IMR-90 (cell line): ENCODE data around the gene AMZ2. TPM values are rescaled to one million over a fixed set of nuclear protein-coding genes. Genes with fewer than 3 reads are reported as not detected.

ENCODE experiments used
- ATAC-seq: fragments of 200-7000 bp; cut with Tn5 transposase; 2 replicates; pipeline ENCODE4 v1.9.1; 2020; ENCODE audit warnings: low read depth, mild to moderate bottlenecking, moderate library complexity
- BruUV-seq: library from RNA; stranded (reverse); fragments of 400-500 nt; replicated peaks from 2 replicates; lab custom pipeline; 2021; lab: Mats Ljungman, UMichigan
- CTCF ChIA-PET: fragments of 300-600 bp; formaldehyde crosslinking; extraction: SDS; loops from one replicate; lab custom pipeline; 2021; ENCODE audit warnings: antibody characterized with exemption; lab: Yijun Ruan, JAX
- POLR2A ChIA-PET: fragments of 300-600 bp; sonication (Branson Sonifier 250); formaldehyde crosslinking; loops from one replicate; lab custom pipeline; 2022; ENCODE audit warnings: antibody characterized with exemption; ENCODE audit not compliant: unreplicated experiment; lab: Charles Lee
- DNase-seq: peaks from one replicate; pipeline ENCODE4 v3.0.0; 2013
- H2AFZ ChIP-seq: replicated peaks from 2 replicates; pipeline ENCODE3; 2013; ENCODE audit warnings: low read length, mild to moderate bottlenecking; ENCODE audit not compliant: poor library complexity
- H2AK5ac ChIP-seq: 2 replicates; pipeline ENCODE4 v1.6.1; 2013; ENCODE audit warnings: low read depth, low read length, inconsistent platforms
- H2AK9ac ChIP-seq: replicated peaks from 2 replicates; pipeline ENCODE3; 2013; ENCODE audit warnings: mild to moderate bottlenecking, low read depth, low read length, moderate library complexity; ENCODE audit not compliant: poor library complexity
- H2BK120ac ChIP-seq: 2 replicates; pipeline ENCODE4 v1.6.1; 2013; ENCODE audit warnings: low read depth, low read length, inconsistent platforms
- H2BK15ac ChIP-seq: 3 replicates; pipeline ENCODE4 v1.6.1; 2013; ENCODE audit warnings: low read depth, low read length, inconsistent platforms
- H2BK20ac ChIP-seq: 2 replicates; pipeline ENCODE4 v1.6.1; 2013; ENCODE audit warnings: low read depth, mild to moderate bottlenecking, inconsistent platforms, low read length, moderate library complexity
- H2BK5ac ChIP-seq: 2 replicates; pipeline ENCODE4 v1.6.1; 2013; ENCODE audit warnings: mild to moderate bottlenecking, low read depth, low read length, inconsistent platforms; ENCODE audit not compliant: poor library complexity, severe bottlenecking
- H3K14ac ChIP-seq: replicated peaks from 2 replicates; pipeline ENCODE4 v1.6.1; 2013; ENCODE audit warnings: low read depth, low read length, inconsistent platforms
- H3K18ac ChIP-seq: 2 replicates; pipeline ENCODE4 v1.6.1; 2013; ENCODE audit warnings: low read depth, low read length, control low read depth
- H3K23ac ChIP-seq: 2 replicates; pipeline ENCODE4 v1.6.1; 2013; ENCODE audit warnings: low read depth, low read length, inconsistent platforms
- H3K27ac ChIP-seq: 2 replicates; pipeline ENCODE4 v1.5.1; 2013; ENCODE audit warnings: mild to moderate bottlenecking, control low read depth, low read length; ENCODE audit not compliant: insufficient read depth
- H3K27me3 ChIP-seq: 2 replicates; pipeline ENCODE4 v1.6.1; 2013; ENCODE audit warnings: low read length; ENCODE audit not compliant: control insufficient read depth, insufficient read depth
- H3K36me3 ChIP-seq: 2 replicates; pipeline ENCODE4 v1.6.1; 2013; ENCODE audit warnings: low read length, mixed read lengths; ENCODE audit not compliant: control insufficient read depth, insufficient read depth
- H3K4ac ChIP-seq: 2 replicates; pipeline ENCODE4 v1.6.1; 2013; ENCODE audit warnings: low read depth, low read length, inconsistent platforms
- H3K4me1 ChIP-seq: 2 replicates; pipeline ENCODE4 v1.6.1; 2013; ENCODE audit warnings: low read length, mixed read lengths; ENCODE audit not compliant: control insufficient read depth, insufficient read depth
- H3K4me2 ChIP-seq: 2 replicates; pipeline ENCODE4 v1.6.1; 2013; ENCODE audit warnings: low read depth, mild to moderate bottlenecking, control low read depth, low read length, moderate library complexity
- H3K4me3 ChIP-seq: 2 replicates; pipeline ENCODE4 v1.5.1; 2013; ENCODE audit warnings: low read depth, mild to moderate bottlenecking, control low read depth, low read length, moderate library complexity; ENCODE audit not compliant: insufficient read depth
- H3K56ac ChIP-seq: 2 replicates; pipeline ENCODE4 v1.6.1; 2013; ENCODE audit warnings: low read length, inconsistent platforms; ENCODE audit not compliant: insufficient read depth; ENCODE audit errors: extremely low read depth
- H3K79me1 ChIP-seq, 2 experiments: 2 replicates each; pipeline ENCODE4 v1.6.1; 2013; ENCODE audit warnings: low read length in 2 of 2, inconsistent platforms in 1 of 2, low read depth in 1 of 2
- H3K9ac ChIP-seq: 2 replicates; pipeline ENCODE4 v1.6.1; 2013; ENCODE audit warnings: low read depth, low read length, control low read depth
- H3K9me1 ChIP-seq: 2 replicates; pipeline ENCODE4 v1.6.1; 2013; ENCODE audit warnings: low read length, inconsistent platforms; ENCODE audit not compliant: insufficient read depth
- H3K9me3 ChIP-seq: 2 replicates; pipeline ENCODE4 v1.6.1; 2013; ENCODE audit warnings: low read length; ENCODE audit not compliant: control insufficient read depth, insufficient read depth
- H4K20me1 ChIP-seq: 2 replicates; pipeline ENCODE4 v1.6.1; 2013; ENCODE audit warnings: low read length, inconsistent platforms; ENCODE audit not compliant: insufficient read depth
- H4K5ac ChIP-seq: 2 replicates; pipeline ENCODE4 v1.6.1; 2013; ENCODE audit warnings: mild to moderate bottlenecking, low read depth, low read length, control low read depth
- H4K8ac ChIP-seq, 2 experiments: 2 replicates each; pipeline ENCODE4 v1.6.1; 2013; ENCODE audit warnings: low read depth in 2 of 2, low read length in 2 of 2, control low read depth in 1 of 2, inconsistent platforms in 1 of 2
- H4K91ac ChIP-seq: 2 replicates; pipeline ENCODE4 v1.6.1; 2013; ENCODE audit warnings: low read depth, low read length, inconsistent platforms; ENCODE audit not compliant: insufficient read depth
- FOS ChIP-seq: fragments of 150-350 bp; IDR thresholded peaks from 2 replicates; pipeline ENCODE4 v1.6.1; 2016; ENCODE audit warnings: low read depth, low read length
- MAFK ChIP-seq: IDR thresholded peaks from 2 replicates; pipeline ENCODE4 v1.6.1; 2012; ENCODE audit warnings: low read depth, low read length, improper control_type of control experiment
- WGBS, 2 experiments: methylation state at CpG; one replicate each; pipeline versions ENCODE4 v1.1.5 to v1.1.7; 2013; ENCODE audit warnings: missing lambda C conversion rate in 2 of 2; ENCODE audit not compliant: insufficient read length in 1 of 2; ENCODE audit errors: extremely low coverage in 2 of 2; 5-methylcytosine and 5-hydroxymethylcytosine counted together
- dilution Hi-C: fragments of 300-500 bp; cut with HindIII; formaldehyde crosslinking; loops from one replicate; pipeline ENCODE4 v1.14.3; 2018; ENCODE audit warnings: low sequenced_read_pairs; ENCODE audit not compliant: unreplicated experiment
- in situ Hi-C: fragments of 300-500 bp; cut with MboI; formaldehyde crosslinking; loops from 3 replicates; pipeline ENCODE4 v1.14.3; 2019; ENCODE audit warnings: low sequenced_read_pairs, inconsistent platforms, mixed read lengths
- intact Hi-C: fragments of 100-400 bp; cut with micrococcal nuclease; formaldehyde crosslinking; loops from 2 replicates; pipeline ENCODE4 v1.10.0; 2022
- polyA plus RNA-seq, 3 experiments: library from polyadenylated mRNA; depleted of rRNA; stranded (reverse); fragments of >200 nt; gene quantifications; 2 replicates each; pipeline ENCODE4 v1.2.3, GENCODE V29; 2012; ENCODE audit warnings: low replicate concordance in 1 of 3
- total RNA-seq: library from RNA; depleted of rRNA; stranded (reverse); fragments of >200 nt; gene quantifications from 2 replicates; pipeline ENCODE4 v1.2.3, GENCODE V29; 2012

The AMZ2 gene
- total and polyA plus RNA-seq, 2 of the 4 experiments (the other 2 are of a cell fraction) = 65.4 to 90.2 TPM

DNA sequence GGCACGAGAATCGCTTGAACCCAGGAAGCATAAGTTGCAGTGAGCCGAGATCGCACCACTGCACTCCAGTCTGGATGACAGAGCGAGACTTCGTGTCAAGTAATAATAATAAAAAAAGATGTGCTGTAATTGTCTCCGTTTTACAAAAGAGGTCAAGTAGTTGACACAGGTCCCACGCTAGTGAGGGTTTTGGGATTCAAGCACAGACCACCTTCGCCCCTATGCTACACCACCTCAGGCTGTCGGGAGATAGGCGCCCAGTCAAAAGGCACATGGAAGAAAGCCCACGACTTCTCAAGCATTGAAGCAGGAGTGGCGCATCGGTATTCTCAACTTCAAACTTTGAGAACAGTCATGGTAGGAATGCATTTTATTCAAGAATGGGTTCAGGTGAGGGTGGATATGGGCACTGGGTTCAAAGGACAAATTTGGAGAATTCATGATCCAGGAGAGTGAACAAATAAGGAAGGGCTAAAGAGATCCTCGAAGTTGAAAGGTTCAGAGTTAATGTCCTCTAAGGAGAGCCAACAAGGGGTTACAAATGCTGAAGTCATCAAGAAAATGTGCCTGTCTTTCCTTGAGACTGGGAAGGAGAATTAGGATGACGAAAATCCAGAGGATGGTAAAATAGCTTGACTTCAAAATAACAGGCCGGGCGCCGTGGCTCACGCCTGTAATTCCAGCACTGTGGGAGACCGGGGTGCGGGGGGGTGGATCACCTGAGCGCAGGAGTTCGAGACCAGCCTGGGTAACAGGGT, 1.4 kb upstream of the AMZ2 start:
- in situ Hi-C loops = no loop called here
- H3K27me3 ChIP-seq = no peaks in the 10 kb centered on the region
- no peak overlapping the region for H3K56ac ChIP-seq
- H2BK5ac ChIP-seq = no peak overlapping the region
- ATAC-seq (no peak), DNase-seq (no peak)
- no peak overlapping the region for H3K14ac ChIP-seq
- POLR2A ChIA-PET = interaction anchor here (0.7 kb wide), 1 partner anchor 533 kb away, joined by 11 read pairs; no protein-coding TSS in a partner anchor
- H4K20me1 ChIP-seq = no peaks in the 10 kb centered on the region
- H3K79me1 ChIP-seq = peaks cover 13 to 39% of the 10 kb centered on the region in 2 experiments; a peak in 3 of 4 replicates
- H3K4me2 ChIP-seq = no peak overlapping the region
- WGBS, 2 experiments = 93% methylated on average over 11 of the region's 24 CpGs; no CpG with 5 or more reads in 1 of the 2 experiments
- intact Hi-C loops = loop anchor here (5.0 kb wide), 1 partner anchor 74 kb away; no protein-coding TSS in a partner anchor
- no peaks in the 10 kb centered on the region for H3K9me3 ChIP-seq
- H3K27ac ChIP-seq = no peak overlapping the region
- no peak overlapping the region for H4K91ac ChIP-seq
- no peak overlapping the region for H2AK9ac ChIP-seq
- dilution Hi-C loops = no loop called here
- H2BK15ac ChIP-seq = no peak overlapping the region
- TSS peak; percentile 89 for BruUV-seq
- H3K36me3 ChIP-seq = peaks cover 3% of the 10 kb centered on the region; the same call in 1 of the 2 replicates
- no peak overlapping the region for H3K9ac ChIP-seq
- H3K23ac ChIP-seq = no peak overlapping the region
- no peak overlapping the region for H2BK20ac ChIP-seq
- H2AFZ ChIP-seq = no peak overlapping the region
- no peak overlapping the region for H3K18ac ChIP-seq
- H3K9me1 ChIP-seq = peaks cover 9% of the 10 kb centered on the region
- H3K4me3 ChIP-seq = no peak overlapping the region
- no peak overlapping the region for H2BK120ac ChIP-seq
- H2AK5ac ChIP-seq = no peak overlapping the region
- H4K5ac ChIP-seq = no peak overlapping the region
- no peak overlapping the region; a peak in 2 of 4 replicates for H4K8ac ChIP-seq
- H3K4me1 ChIP-seq = no peaks in the 10 kb centered on the region
- CTCF ChIA-PET = interaction anchor here (0.6 to 0.8 kb wide), 2 partner anchors 152 to 221 kb away, joined by 3 to 4 read pairs; no protein-coding TSS in a partner anchor
- TF ChIP-seq MAFK = peak; percentile 34; the same call in 1 of the 2 replicates
- no peak for TF ChIP-seq FOS
- no peak overlapping the region for H3K4ac ChIP-seq
